Mammary epithelial cell (primary cell): ENCODE data around the gene ANXA3.

Source experiments
- EZH2 ChIP-seq: IDR thresholded peaks from 2 replicates; pipeline ENCODE4 v1.6.1; 2012; ENCODE audit warnings: low read length, inconsistent platforms, borderline replicate concordance
- TF ChIP-seq, protein P1 (sequence below), 2 donors: IDR thresholded peaks in 1 of 2; conservative IDR thresholded peaks in 1 of 2; 2 replicates each; pipeline ENCODE4 v1.5.1; 2011 to 2012; ENCODE audit warnings: inconsistent platforms in 2 of 2, low read length in 2 of 2, mild to moderate bottlenecking in 2 of 2, control low read depth in 1 of 2, low read depth in 1 of 2; ENCODE audit not compliant: insufficient read depth in 1 of 2; ENCODE audit errors: extremely low read depth in 1 of 2

DNA sequence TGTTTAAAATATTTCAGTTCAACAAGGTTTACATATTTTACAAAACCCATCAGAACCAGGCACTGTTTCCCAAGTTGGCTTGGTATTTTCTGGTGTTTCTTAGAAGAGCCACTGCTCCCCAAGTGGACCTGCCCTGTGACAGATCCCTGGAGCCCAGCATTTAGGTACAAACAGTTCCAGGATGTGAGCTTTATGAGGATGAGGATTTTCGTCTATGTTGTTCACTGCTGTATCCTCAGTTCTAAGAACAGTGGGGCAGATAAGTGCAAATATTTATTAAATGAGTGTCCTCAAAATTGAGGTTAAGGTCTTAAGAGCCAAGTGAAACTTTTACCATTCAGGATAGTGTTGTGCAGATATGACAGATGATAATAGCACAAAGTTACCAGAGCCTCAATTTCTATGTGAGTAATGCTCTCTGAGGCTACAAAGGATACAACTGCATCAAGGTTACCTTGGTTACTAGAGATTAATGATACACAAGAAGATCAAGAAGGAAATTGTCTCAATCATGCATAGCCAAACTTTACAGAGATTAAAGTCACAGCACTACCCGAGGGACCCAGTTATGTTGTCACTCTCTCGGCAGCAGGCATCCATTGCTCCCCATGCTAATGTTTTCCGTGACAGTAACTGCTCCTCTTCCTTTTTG lies 37.5 kb downstream of the ANXA3 start:
- TF ChIP-seq, protein P1, sequence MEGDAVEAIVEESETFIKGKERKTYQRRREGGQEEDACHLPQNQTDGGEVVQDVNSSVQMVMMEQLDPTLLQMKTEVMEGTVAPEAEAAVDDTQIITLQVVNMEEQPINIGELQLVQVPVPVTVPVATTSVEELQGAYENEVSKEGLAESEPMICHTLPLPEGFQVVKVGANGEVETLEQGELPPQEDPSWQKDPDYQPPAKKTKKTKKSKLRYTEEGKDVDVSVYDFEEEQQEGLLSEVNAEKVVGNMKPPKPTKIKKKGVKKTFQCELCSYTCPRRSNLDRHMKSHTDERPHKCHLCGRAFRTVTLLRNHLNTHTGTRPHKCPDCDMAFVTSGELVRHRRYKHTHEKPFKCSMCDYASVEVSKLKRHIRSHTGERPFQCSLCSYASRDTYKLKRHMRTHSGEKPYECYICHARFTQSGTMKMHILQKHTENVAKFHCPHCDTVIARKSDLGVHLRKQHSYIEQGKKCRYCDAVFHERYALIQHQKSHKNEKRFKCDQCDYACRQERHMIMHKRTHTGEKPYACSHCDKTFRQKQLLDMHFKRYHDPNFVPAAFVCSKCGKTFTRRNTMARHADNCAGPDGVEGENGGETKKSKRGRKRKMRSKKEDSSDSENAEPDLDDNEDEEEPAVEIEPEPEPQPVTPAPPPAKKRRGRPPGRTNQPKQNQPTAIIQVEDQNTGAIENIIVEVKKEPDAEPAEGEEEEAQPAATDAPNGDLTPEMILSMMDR (conservative IDR thresholded peaks at IDR 0.05 in 1 of 2, IDR thresholded peaks at IDR 0.05 in 1 of 2; ENCODE audit: extremely low read depth in 1 of 2, insufficient read depth in 1 of 2, low read depth in 1 of 2, low read length in 2 of 2): no peak
- no peak for TF ChIP-seq EZH2
